VCaP (cell line): ENCODE measurements around the gene SLC11A2.

ENCODE experiments used
- H3K27ac ChIP-seq: fragments of 450-650 bp; 2 replicates; pipeline ENCODE4 v1.5.1; 2017
- CTCF ChIP-seq: fragments of 450-650 bp; conservative IDR thresholded peaks from 2 replicates; pipeline ENCODE4 v1.5.1; 2017; ENCODE audit warnings: mild to moderate bottlenecking, moderate library complexity

SLC11A2 gene

DNA sequence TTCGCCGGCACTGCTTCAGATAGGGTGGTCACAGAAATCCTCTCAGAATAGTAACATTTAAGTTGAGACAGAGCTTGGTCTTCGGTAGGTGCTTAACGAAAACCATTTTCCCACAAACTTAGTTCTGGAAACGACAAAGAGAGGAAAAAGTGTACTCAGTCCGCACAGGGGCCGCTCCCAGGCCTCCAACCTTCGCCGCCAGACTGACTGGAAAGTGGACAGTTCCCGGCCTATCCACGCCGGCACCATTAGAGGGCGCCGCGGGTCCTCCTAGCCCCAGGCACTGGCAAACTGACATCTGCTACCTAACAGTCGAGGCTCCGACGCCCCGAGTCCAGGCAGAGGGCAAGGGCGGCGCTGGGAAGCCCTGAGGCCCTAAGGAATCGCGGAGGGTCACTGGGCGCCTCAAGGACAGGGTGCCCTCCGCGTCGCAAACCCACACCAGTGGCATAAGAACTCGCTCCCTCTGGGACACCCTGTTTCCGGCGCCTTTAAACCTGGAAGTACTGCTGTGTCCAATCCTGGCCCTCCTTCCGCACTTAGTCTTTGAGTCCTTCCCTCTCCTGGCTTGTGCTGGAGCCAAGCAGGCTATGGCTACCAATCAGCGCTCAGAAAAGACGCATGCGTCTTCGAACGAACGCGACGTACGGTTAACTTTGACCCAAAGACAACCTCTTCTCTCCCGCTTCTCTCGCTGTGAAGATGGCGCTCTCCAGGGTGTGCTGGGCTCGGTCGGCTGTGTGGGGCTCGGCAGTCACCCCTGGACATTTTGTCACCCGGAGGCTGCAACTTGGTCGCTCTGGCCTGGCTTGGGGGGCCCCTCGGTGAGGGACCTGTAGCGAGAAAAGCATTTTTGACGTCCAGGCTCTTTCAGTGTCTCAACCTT lies 21.7 kb upstream of the SLC11A2 start, which contains the start of gene LETMD1:
LETMD1 (plus strand) TSS at position 673 of the 886 bp plus-strand sequence; CDS start at position 703, 30 bp downstream.
- peak within 1 kb of the TSS; percentile 90 for H3K27ac ChIP-seq

DNA sequence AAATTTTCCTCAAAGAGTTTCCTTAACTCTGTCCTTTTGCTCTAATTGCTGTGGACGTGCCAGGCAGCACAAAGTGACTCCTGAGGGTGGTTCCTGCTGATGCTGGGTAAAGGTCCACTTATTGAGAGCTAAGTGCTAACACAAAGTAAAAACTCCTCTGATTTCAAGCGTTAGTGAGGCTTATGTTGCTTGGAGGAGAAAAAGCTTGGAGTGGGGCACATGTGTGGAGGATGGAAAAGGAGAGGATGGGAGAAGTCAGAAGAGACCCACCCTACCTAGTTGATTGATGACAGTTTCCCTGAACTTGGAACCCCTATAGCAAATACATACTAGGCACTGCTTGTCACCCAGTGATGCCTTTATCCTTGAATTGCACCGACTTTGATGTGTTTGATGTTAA lies 10.1 kb upstream of the SLC11A2 start:
- no peak overlapping the region for H3K27ac ChIP-seq
- TF ChIP-seq CTCF, result no peak

More for the DNA sequence above, 21.7 kb upstream of the SLC11A2 start, which contains the start of gene LETMD1:
- TF ChIP-seq CTCF, result peak; percentile 97

DNA sequence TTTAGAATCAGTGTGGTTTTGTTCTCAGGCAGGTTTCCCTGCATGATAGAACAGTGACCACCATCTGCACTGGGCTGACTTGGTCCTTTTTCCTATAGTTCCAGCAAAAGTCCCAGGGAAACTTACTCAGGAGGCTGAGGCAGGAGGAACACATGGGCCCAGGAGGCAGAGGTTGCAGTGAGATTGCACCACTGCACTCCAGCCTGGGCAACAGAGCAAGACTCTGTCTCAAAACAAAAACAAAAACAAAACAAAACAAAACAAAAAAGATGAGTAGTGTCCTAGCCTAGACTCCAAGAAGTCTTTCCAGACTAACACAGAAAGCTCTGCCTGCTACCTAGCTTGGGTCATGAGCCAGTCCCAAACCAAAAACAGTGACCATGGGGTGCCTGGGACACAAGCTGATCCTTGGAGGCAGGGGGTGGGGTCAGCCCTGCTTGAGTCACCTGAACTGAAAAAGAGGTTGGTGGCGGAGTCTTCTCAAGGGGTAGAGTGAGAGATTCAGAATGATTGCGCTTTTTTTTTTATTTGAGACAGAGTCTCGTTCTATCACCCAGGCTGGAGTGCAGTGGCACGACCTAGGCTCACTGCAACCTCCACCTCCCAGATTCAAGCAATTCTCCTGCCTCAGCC lies 7.4 kb upstream of the SLC11A2 start:
- H3K27ac ChIP-seq, result no peak overlapping the region
- no peak for TF ChIP-seq CTCF

DNA sequence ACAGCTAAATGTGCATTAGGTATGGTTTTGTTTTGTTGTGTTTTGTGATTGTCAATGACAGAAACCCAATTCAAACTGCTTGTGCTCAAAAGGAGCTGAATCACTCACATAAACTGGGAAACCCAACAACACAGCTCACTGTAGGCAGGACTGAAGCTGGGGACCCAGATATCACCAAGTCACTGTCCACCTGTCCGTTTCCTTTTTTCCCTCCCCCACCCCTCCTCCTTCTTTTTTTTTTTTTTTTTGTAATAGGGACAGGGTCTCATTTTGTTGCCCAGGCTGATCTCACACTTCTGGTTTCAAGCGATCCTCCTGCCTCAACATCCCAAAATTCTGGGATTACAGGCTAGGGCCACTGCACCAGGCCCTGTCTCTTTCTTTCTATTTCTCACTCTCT lies 6.9 kb upstream of the SLC11A2 start:
- no peak for TF ChIP-seq CTCF
- H3K27ac ChIP-seq, result no peak overlapping the region

- peak overlapping the region; percentile 14; the same call in 1 of the 2 replicates for H3K27ac ChIP-seq
- TF ChIP-seq CTCF, result no peak
Observed at GRCh38 chr12:51028813-51029150, 2.6 kb upstream of the SLC11A2 start.

- peak overlapping the region; percentile 14; the same call in 1 of the 2 replicates for H3K27ac ChIP-seq
- TF ChIP-seq CTCF, result peak; percentile 69
Observed at GRCh38 chr12:51028126-51028812, 2.1 kb upstream of the SLC11A2 start.

GRCh38 chr12:51027342-51027835 lies 1.2 kb upstream of the SLC11A2 start:
- peak overlapping the region; percentile 99; the same call in 1 of the 2 replicates for H3K27ac ChIP-seq
- TF ChIP-seq CTCF, result no peak
